GM12874 (cell line): ENCODE results near the gene TM9SF4.

ENCODE experiments used
- CTCF ChIP-seq: IDR thresholded peaks from 2 replicates; pipeline ENCODE4 v1.5.1; 2011; ENCODE audit warnings: low read depth, mild to moderate bottlenecking, control low read depth, low read length, moderate library complexity; ENCODE audit not compliant: insufficient read depth

Gene TM9SF4, protein sequence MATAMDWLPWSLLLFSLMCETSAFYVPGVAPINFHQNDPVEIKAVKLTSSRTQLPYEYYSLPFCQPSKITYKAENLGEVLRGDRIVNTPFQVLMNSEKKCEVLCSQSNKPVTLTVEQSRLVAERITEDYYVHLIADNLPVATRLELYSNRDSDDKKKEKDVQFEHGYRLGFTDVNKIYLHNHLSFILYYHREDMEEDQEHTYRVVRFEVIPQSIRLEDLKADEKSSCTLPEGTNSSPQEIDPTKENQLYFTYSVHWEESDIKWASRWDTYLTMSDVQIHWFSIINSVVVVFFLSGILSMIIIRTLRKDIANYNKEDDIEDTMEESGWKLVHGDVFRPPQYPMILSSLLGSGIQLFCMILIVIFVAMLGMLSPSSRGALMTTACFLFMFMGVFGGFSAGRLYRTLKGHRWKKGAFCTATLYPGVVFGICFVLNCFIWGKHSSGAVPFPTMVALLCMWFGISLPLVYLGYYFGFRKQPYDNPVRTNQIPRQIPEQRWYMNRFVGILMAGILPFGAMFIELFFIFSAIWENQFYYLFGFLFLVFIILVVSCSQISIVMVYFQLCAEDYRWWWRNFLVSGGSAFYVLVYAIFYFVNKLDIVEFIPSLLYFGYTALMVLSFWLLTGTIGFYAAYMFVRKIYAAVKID

DNA sequence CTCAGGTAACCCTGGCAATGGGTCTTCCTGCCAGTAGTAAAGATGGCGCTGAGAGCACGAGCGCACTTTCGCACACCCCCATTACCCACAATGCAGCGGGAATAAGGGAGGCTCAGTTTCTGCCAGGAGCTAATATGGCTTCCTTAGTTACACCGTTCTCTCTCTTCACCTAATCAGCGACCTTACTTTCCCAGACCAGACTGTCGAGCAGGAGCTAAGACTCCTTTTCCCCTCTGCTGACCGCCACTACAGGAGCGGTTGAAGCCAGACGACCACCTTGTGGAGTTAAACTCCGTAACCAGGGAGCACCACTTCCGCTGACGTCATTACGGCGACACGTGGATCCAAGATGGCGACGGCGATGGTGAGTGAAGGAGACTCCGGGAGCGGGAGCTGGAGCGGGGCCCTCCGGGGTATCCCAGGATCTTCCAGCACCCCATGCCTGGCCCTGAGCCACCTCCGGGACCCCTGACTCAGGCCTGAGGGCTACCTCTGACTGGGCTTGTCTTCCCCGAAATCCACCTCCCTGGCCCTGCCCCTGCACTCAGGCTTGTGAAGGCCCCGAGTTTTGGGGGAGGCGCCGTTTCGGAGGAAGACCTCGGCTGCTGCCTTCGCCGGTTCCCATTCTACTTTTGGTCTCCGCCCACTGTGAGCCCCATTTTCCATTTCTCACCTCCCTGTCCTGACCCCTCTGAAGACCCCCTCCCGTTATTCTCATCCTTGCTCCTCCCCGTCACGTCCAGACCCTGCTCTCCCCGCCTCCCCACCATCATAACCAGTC lies at the start of gene TM9SF4:
Gene TM9SF4 (plus strand): TSS at position 323 of the 781 bp plus-strand sequence. CDS start 27 bp downstream, at position 350.
- no peak for TF ChIP-seq CTCF

DNA sequence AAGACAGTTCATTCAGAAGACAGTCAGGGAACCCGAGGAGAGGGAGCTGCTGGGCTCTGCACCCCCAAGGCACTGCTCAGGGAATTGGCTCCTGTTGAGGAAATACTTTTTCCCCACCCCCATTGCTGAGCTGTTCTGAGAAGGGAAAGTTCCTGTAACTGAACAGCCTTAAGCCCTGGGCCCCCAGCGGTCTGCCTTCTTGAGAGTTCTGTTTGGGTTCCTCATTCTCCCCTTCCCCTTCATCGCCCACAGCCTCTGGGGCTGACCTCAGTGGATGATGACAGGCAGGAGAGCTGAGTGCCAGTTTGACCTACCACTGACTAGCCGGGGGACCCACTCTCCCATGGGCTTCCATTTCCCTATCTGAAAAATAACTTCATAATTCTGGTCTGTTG lies 46.7 kb upstream of the TM9SF4 start:
- no peak for TF ChIP-seq CTCF

- no peak for TF ChIP-seq CTCF
Observed at GRCh38 chr20:32063695-32064094, 45.8 kb upstream of the TM9SF4 start.

GRCh38 chr20:32064667-32065066 lies 44.8 kb upstream of the TM9SF4 start:
- TF ChIP-seq CTCF, result no peak

DNA sequence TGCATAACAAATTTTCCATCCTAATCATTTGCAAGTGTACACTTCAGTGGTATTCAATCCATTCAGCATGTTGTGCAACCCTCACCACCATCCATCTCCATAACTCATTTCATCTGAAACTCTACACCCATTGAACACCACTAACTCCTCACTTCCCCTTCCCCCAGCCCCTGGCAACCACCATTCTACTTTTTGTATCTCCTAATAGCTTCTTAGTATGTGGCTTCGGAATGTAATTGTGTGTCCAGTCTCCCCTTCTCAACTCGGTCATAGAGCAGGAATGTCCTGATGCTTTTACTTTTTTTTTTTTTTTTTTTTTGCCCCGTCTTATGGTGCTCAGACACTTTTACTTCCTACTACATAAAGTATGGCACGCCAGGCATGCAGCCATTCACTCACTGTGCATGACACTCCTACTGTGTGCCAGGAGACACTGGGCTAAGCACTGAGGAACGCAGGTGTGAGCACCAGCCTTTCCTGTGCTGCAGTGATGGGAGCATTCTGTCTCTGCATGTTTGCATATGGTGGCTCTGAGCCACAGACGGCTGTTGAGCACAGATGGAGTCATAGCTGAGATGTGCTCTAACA lies 42.2 kb upstream of the TM9SF4 start:
- TF ChIP-seq CTCF, result no peak

DNA sequence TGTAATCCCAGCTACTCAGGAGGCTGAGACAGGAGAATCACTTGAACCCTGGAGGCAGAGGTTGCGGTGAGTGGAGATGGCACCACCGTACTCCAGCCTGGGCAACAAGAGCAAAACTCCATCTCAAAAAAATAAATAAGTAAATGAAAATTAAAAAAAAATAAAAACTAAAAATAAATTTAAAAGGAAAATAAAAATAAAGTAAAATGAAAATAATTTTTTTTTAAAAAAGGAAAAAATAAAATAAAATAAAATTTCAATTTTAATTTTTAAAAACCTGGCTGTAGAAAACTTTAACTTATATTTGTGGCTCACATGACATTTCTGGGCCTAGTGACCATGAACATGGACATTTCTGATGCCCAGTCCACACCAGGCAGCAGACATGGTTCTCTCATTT lies 41.3 kb upstream of the TM9SF4 start:
- TF ChIP-seq CTCF, result no peak

DNA sequence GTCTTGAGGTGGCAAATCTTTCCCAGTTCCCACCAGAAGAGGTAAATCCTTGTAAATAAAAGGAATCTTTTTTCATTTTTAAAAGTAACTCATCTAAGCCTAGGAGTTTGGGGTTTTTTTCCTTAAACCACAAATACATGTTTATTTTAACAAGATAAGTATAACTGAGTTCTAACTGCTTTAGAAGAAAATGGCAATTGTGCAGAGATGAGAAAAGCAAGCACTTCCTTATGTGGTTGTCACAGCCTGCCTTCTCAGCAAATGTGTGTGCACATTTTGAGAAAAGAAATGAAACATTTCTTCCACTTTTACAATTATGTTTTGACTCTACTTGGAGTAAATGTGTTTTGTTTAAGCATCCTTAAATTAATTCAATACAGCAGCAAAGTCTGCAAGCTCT lies 39.8 kb upstream of the TM9SF4 start:
- no peak for TF ChIP-seq CTCF
